NOMO-1 treated with DMSO at 0.1 percent for 48 hours (cell line): ENCODE measurements around the gene CDNF.
"Not testable (repeated sequence)": the region's sequence is repeated elsewhere in the genome, so short reads cannot be mapped to it uniquely, and the experiment has no call there.

Experiments
- DNase-seq: peaks from one replicate; lab custom pipeline; 2025; ENCODE audit not compliant: unreplicated experiment; lab: John Stamatoyannopoulos, UW

The CDNF gene

DNA sequence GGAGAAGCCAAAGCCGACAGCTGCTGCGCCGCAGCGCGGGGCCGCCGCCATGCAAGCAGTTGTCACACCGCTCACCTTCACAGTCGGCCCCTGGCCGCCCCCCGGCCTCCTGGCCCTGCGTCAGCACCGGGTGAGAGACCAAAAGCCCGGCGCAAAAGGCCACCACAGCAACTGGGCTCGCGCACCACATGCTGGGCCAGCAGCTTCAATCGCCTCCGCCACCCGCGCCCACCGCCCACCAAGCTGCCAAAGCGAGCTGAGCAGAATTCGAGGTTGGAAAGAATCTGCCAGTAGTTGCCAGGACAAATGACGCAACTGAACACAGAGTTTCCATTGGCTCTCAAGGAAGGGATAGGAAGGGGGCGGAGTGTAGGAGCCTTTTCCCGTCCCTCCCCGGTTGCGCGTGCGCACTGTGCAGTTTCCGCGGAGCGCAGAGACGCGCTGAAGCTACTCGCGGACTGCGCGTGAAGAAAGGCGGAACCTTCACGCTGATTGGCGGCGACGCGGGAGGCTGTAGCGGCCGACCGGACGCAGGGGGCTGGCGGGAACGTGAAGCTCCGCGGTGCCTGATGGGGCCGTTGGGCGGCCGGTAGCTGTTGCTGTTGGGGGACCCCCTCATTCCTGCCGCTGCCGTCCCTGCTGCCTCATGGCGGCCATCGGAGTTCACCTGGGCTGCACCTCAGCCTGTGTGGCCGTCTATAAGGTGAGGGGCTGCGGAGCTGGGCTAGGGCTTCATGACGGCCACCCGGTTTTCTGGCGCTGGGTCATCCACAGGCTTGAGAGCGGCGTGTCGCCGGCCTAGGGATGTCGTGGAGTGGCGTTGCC is at the start of gene CDNF, which contains the start of the genes HSPA14 and MSANTD7:
CDNF (minus strand) TSS at position 281 of the 825 bp plus-strand sequence; CDS start at position 190, 91 bp downstream.
HSPA14 (plus strand) TSS at position 550 of the 825 bp plus-strand sequence; CDS start at position 647, 97 bp downstream.
MSANTD7 (plus strand) TSS at position 550 of the 825 bp plus-strand sequence. CDS start 3,979 bp downstream, outside the sequence.
- peak; percentile 99 for DNase-seq

DNA sequence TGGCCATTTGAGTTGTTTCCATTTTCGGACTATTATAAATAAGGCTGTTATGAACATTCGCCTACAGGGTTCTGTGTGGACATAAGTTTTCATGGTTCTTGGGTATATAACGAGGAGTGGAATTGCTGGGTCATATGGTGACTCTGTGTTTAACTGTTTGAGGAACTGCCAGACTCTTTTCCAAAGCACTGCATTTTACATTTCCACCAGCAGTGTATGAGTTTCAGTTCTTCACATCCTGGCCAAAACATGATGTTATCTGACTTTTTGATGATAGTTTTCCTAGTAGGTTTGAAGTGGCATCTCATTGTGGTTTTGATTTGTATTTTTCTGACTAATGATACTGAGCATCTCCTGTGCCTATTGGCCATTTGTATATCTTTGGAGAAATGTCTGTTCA is 46.2 kb upstream of the CDNF start:
- no peak for DNase-seq

DNA sequence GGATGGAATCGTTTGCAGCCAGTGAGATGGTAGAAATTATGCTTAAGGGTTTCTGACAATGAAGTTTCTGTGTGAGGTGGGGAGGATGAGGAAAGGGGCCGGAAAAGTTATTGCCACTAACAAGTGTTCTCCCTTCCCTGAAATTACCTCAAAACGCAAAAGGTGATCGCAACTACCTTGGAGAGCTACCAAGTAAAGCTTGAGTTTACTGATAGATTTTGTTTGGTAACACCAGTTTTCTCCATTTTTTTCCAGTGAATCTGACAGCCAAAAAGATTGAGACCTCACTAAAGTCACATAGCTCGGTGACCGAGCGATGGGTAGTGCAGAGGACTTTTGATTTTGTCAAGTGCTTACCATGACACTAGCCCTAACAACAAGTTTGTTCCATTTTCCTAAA is 42.4 kb upstream of the CDNF start:
- DNase-seq: no peak

DNA sequence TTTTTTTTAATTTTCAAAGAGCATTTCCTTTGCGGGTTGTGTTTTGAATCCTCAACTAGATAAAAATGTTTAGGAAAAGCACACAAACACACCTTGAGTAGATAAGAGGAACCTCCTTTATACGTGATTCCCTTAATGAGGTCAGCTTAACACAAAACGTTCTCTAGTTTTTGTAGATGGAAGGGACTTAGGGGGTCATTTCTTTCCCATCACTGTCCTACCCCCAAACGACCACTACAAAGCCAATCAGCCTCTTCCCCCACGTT is 42.0 kb upstream of the CDNF start:
- DNase-seq: no peak

DNA sequence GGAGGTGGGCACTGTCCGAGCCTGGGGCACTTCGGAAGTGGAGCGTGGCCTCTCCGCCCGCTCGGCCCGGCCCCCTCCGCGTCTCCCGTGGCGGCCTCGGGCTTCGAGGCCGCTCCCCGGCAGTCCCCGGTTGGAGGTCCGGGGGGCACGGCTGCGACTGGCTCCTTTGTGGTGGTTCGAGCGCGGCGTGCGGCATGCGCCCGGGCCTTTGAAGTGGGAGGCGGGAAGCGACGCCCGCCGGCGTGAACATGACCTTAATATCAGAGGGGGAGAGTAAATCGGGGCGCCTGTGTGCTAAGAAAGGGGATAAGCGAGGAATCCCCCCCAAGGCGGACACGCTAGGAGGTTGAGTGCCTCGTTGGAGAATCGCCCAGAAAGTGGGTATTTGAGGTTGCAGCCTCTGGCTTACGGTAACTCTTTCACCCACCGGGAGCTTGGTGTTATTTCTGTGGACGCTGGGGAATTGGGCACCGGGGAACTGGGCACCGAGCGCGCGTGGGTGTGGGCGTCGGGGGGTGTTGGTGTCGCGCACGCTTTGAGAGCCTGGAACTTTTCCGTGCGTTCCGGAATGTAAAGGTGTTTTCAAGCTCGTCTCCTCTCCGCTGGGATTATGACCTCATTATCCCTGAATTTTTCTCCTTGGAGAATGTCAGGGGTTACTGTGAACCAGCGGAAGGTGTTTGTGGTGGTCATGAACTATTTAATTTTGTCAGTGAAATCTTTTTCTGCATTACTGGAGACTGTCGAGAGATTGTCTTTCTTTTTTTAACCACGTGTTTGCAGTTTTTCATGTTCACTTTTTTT is 41.5 kb upstream of the CDNF start:
- DNase-seq: no peak

DNA sequence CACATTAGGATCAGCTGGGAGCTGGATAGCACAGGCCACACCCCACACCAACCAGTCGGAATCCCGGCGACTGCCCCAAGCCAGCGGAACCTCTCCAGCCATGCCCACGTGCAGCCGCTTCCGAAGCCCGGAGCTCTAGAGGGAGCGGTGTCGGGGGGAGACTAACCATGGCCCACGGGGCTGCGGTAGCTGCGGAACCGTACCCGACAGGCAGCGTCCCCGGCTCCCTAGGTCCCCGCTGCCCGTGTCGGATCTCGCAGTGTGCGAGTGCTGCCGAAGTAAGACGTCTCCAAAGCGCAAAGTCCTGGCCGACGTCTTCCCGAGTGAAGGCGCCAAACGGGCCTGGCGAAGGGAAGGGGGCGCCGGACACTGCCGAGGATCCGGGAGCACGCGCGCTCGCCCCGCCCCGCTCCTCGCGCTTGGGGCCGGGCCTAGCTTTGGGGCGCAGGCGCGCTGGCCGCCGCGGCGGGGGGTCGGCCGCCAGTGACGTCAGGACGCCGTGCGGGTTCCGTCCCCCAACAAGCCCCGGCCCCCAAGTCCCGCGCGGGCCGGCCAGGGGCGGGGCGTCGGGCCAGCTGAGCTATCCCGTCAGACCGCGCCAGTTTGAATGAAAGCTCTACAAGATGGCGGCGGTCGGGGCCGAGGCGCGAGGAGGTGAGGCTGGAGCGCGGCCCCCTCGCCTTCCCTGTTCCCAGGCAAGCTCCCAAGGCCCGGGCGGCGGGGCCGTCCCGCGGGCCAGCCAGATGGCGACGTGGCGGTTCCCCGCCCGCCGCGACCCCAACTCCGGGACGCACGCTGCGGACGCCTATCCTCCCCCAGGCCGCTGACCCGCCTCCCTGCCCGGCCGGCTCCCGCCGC is 40.7 kb upstream of the CDNF start, which contains the start of gene SUV39H2:
SUV39H2 (plus strand) TSS at position 601 of the 858 bp plus-strand sequence; CDS start at position 624, 23 bp downstream.
- peak; percentile 90 for DNase-seq

DNA sequence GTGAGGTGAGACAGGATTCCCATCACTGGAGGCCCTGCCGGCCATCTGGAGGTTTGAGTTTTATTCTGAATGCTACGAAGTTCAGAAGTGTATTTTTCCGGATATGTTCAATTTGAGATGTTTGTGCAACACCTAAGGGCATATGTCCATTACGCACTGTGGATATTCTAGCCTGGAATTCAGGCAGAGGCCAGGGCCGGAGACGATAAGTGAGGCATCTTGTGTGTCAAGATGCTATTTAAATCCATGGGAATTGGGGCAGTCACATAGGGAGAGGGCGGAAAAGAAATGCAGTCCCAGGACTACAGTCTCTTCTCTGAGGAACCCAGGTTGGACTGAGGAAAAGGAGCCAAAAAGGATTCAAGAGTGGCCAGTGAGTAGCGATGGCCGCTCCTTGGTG is 38.9 kb upstream of the CDNF start:
- DNase-seq: no peak

DNA sequence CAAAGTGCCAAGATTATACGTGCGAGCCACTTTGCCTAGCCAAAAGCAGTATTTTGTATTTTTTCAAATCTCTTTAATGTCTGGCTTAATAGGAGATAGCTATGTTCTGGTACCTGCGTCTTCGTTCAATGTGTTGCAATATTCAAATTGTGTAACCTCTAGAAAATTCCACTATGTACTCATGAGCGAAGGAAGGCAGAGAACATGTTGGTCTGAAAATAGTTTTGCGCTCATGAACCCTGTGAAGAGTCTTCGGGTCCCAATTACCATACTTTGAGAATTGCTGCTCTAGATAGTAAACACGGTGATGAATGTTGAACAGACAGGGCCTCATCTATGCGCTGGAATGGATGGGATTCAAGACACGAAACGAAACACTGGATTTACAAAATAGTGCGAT is 38.1 kb upstream of the CDNF start:
- DNase-seq: no peak

DNA sequence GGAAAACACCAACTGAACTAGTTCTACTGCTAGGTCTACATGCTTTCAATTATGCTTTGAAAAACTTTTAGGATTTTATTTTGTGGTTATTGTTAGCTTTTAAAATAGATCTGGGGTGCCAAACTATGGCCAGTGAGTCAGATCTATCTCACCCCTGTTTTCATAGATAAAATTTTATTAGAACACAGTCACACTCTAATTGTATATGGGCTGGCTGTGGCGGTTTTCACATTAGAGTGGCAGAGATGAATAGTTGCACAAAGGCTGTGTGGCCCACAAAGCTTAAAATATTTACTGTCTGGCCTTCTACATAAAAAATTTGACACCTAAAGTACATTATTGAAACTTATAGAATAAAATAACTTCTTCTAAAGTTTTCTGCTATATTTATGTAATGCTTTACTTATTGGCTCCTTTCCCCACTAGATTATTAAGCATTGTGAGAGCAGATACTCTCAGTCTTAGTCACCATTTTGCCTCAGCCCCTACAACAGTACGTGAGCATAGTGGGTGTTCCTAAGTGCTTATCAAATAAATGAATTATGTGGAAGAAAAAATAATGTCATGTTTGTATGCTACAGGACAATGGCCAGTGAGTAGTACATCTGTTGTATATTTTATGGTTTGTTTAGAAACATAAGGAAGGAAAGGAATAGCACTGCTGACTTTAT is 35.4 kb upstream of the CDNF start:
- DNase-seq: no peak

DNA sequence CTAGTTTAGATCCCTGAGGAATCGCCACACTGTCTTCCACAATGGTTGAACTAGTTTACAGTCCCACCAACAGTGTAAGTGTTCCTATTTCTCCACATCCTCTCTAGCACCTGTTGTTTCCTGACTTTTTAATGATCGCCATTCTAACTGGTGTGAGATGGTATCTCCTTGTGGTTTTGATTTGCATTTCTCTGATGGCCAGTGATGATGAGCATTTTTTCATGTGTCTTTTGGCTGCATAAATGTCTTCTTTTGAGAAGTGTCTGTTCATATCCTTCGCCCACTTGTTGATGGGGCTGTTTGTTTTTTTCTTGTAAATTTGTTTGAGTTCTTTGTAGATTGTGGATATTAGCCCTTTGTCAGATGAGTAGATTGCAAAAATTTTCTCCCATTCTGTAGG is 27.0 kb upstream of the CDNF start:
- not testable (repeated sequence) for DNase-seq

DNA sequence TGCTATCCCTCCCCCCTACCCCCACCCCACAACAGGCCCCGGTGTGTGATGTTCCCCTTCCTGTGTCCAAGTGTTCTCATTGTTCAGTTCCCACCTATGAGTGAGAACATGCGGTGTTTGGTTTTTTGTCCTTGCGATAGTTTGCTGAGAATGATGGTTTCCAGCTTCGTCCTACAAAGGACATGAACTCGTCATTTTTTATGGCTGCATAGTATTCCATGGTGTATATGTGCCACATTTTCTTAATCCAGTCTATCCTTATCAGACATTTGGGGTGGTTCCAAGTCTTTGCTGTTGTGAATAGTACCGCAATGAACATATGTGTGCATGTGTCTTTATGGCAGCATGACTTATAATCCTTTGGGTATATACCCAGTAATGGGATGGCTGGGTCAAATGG is 26.6 kb upstream of the CDNF start:
- not testable (repeated sequence) for DNase-seq

DNA sequence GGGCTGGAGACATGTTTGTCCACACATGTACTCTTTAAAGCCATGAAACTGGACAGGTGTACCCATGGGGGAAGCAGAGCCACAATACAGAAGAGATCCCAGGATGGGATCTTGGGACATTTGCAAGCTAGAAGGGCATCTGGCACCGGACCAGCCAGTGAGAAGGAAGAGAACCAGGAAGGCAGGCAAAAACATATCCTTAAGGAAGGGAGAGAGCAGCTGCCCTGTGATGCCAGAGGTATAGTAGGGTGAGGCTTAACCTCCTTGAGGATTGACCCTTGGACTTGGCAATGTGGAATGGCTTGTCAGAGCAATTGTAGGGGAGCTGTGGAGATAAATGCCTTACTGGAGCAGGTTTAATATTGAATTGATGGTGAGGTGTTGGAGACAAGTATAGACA is 23.0 kb upstream of the CDNF start:
- DNase-seq: no peak

DNA sequence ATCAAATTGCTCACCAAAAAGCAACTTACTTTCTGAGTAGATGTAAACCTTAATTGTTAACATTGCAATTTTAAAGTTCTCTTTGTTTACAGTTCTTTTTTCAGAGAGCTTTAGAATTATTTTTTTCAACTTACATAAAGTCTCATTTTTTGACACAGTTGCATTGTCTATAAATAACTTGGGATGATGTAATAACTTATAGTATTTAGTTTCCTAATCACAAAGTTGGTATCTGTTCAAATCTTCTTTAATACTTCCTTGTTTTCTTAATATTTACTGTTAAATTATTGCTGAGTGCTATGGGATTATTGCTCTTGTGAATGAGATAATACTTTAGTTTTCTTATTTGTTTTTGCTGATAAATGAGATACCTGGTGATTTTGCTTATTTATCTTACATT is 21.9 kb upstream of the CDNF start:
- DNase-seq: peak; percentile 16

DNA sequence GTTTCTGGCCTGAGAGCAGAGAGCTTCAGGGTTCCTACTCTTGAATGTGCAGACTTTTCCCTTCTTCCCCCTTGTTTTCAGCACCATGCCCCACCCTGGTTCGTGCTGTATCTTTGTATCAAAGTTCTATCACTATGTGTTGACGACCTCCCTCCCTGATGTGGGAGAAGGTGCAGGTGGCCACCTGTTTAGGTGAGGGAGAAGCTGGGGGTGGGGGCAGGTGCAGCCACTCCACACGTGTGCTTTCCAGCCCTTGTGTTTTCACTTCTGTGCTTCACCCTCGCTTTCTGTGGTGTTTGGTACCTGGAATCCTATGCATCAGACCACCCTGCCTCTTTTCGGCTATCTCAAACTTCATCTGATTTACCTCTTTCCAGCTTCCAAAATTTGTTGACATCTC is 21.2 kb upstream of the CDNF start:
- no peak for DNase-seq

DNA sequence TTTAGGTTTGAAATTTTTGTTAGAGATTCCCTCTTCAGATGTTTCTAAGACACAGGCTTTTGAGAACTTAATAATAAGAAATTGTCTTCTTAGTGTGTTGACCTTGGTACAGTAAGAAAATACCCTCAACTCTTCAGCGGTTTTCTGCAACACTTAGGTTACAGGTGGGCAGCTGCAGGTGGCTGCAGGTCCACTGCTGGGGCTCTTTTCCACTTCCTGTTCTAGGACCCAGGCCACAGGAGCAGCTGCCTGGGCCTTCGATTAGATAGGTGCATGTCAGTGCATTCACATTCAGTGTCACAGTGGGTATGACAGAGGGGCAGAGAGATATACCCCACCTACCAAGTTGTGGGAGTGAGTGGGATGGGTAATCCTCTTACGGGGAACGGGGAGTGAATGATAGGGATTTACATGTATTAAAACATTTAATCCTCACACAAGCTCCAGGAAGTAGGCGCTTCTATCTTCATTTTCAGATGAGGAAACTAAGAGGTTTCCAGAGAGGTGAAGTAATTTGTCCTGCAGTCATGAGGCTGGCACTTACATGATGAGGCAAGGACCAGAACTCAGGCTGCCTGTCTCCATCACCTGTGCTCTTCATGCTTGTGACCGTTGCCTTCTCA is 20.6 kb upstream of the CDNF start:
- no peak for DNase-seq

DNA sequence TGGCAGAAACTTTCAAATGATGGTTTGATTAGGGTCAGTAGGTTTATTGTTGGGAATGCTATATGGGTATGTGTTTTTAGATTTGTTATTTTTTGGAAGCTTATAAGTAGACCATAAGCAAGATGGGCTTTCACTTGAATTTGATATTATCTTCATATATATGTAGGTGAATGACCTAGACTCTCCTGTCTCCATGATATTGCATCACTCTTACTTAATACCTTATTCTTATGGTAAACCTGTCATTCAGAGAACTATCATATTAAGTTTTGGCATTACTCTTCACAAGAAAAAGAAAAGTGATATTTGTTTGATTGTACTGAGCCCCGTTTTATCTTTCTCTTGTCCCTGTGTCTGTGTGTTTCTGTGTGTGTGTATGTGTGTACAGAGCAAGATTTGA is 17.6 kb upstream of the CDNF start:
- DNase-seq: no peak

DNA sequence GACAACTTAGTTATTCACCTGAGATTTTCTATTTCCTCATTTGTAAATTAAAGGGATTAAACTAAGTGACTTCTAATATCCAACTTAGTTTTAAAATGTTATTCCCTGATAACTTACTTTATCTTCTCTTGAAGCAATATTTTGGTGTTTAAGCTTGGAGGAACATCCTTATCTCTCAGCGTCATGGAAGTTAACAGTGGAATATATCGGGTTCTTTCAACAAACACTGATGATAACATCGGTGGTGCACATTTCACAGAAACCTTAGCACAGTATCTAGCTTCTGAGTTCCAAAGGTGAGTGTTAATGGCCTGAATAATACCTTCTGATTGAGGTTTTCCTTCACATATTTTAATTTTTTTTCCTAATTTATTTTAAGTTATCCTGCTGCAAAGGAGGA is 14.4 kb upstream of the CDNF start:
- no peak for DNase-seq

DNA sequence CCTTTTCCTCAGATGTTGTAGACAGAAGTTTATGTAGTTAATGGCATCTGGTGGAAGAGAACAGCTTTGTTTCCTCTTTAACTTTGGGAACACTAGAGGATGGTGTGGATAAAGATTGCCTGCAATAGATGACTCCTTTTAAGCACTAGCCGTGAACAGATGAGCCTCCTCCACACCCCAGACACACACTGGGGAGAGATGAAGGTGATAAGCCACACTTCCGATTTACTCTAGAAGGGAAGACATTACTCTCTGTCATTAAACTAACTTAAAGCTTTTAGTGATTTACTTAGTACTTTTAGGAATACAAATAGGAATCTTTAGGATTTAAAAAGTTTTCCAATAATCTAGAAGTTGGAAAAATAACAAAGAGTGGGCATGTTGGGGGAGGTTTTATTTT is 7.1 kb upstream of the CDNF start:
- DNase-seq: no peak

DNA sequence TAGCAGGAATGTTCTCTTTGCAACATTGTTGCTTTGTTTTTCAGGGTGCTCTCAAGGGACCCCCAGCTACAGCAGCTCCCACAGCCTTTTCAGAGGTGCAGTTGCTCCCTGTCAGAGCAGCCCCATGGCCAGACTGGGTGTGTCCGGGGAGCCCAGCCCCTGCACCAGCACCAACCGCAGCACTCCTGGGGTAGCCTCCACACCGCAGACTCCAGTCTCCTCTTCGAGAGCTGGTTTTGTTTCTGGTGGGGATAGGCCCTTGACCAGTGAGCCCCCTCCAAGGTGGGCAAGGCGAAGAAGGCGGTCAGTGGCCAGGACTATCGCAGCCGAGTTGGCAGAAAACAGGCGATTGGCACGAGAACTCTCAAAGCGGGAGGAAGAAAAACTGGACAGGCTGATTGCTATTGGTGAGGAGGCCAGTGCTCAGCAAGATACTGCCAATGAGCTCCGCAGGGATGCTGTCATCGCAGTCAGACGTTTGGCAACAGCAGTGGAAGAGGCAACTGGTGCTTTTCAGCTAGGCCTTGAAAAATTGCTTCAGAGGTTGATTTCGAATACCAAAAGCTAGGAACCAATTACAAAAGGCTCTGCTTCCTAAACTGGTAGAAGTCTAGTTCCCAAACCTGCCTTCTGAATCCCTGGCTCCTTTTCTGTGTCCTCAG is 5.6 kb upstream of the CDNF start:
- DNase-seq: no peak

DNA sequence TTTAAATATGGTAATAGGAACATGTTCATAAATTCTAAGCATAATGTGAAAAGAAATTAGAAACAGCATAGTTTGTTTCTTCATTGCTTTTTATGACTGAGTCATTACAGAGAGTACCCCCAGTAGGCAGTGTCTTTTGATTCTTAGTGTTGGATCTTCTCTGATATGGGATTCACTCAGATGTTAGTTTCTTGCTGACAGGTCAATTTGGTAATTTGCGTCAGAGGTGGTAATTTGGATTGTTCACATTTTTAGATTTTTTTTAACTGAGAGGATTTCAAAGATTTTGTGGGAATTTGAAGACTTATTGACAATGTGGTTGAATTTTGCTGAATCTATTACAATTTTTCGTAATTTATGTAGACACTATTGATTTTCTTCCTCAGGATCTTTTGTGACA is 2.3 kb upstream of the CDNF start:
- DNase-seq: no peak
